NCI-H1436 treated with DMSO at 0.1 percent for 48 hours (cell line): ENCODE data around the gene ALLC.

Source experiments
- DNase-seq: peaks from one replicate; lab custom pipeline; 2025; lab: John Stamatoyannopoulos, UW

The ALLC gene

GRCh38 chr2:3639653-3640052 is 18.3 kb upstream of the ALLC start:
- DNase-seq: no peak

DNA sequence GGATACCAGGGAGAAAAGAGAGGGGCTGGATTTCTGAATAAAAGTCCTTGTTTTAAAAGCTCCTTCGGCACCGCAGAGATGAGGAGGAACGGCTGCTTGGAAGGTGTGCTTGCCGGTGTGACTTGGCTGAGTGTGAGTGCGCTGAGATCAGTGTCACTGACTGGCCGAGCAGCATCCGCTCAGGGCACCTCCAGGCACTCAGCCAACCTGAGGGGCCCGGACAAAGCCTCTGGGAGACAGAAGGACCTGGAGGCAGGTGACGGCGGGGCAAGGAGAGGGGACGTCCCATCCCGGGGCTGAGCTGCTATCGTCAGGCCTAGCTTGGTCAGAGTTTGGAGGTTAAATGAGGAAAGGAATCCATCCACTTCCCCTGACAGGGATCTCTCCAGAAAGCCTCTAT is 16.8 kb upstream of the ALLC start:
- no peak for DNase-seq

GRCh38 chr2:3641841-3642421 is 16.1 kb upstream of the ALLC start:
- no peak for DNase-seq

DNA sequence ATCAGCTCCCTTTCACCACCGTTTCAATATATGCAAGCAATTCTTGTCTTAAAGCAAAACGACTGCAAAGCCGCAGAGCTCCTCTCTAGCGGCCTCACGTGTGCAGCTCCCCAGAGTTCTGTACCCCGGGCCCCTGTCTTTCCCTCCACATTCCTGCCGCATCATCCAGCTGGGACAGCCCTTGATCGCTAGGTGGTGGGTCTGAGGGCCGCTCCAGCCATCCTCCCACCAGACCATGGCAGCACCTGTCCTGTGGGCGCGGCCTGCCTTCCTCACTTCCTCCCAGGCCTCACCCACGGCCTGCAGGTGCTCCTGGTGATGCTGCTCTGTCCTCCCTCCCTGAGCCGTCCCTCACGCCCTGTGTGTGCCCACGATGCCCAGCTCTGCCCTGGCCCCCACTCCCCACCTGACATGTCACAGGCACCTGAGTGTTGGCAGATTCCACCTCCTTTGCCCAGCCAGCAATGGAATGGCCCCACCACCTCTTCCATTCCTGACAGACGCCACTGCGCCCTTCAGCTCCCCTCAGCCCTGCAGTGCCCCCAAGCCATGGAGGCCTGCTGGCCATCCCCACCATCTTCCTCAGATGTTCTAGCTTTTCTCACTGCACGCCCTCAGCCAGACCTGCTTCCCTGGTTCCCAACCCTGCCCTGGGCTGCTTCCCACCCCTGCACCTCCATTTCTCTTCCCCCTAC is 15.3 kb upstream of the ALLC start:
- no peak for DNase-seq

DNA sequence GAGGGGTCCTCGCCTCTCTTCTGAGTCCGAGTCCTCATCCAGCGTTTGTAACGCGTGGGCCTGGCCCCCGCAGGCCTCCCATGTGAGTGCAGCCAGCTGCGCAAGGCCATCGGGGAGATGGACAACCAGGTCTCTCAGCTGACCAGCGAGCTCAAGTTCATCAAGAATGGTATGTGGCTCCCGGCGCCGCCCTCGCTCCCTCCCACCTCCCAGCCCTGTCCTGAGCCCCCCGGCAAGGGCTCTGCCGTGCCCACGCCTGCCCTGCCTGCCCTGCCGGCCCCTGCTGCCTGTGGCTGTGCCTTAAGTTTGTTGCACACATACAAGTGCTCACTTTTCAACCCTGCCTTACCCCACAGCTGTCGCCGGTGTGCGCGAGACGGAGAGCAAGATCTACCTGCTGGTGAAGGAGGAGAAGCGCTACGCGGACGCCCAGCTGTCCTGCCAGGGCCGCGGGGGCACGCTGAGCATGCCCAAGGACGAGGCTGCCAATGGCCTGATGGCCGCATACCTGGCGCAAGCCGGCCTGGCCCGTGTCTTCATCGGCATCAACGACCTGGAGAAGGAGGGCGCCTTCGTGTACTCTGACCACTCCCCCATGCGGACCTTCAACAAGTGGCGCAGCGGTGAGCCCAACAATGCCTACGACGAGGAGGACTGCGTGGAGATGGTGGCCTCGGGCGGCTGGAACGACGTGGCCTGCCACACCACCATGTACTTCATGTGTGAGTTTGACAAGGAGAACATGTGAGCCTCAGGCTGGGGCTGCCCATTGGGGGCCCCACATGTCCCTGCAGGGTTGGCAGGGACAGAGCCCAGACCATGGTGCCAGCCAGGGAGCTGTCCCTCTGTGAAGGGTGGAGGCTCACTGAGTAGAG is 14.4 kb upstream of the ALLC start:
- DNase-seq: no peak

DNA sequence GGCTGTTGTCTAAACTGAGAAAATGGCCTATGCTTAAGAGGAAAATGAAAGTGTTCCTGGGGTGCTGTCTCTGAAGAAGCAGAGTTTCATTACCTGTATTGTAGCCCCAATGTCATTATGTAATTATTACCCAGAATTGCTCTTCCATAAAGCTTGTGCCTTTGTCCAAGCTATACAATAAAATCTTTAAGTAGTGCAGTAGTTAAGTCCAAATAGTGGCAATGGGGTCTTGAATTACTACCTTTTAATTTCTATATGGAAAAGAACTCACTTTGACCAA is 13.8 kb upstream of the ALLC start:
- no peak for DNase-seq

DNA sequence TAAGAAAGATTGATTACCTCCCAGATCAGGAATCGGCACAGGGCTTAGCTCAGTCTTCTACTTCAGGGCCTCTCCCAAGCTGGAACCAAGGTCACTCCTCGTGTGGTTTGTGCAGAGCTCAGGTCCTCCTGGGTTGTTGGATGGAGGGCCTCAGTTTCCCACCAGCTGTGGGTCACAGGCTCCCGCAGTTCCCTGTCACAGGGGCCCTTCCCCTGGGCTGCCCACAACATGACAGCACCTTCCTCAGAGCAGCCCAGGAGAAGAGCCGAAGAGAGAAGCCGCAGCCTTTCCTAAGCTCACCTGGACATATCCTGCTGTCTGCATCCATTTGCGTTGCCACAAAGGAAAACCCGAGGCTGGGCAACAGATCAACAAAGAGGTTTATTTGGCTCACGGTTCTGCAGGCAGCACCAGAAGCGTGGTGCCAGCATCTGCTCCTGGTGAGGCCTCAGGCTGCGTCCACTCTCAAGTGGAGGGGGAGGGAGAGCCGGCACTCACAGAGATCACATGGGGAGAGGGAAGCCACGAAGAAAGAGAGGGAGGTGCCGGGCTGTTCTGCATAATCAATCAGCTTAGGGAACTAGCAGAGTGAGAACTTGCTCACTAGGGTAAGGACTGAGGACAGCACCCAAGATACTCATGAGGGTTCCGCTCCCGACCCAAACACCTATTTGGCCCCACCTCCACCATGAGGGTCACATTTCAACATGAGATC is 13.0 kb upstream of the ALLC start:
- DNase-seq: no peak

- DNase-seq: no peak
These were observed 12.1 kb upstream of the ALLC start for GRCh38 chr2:3645745-3646389.

GRCh38 chr2:3646446-3646845 is 11.6 kb upstream of the ALLC start:
- DNase-seq: no peak

DNA sequence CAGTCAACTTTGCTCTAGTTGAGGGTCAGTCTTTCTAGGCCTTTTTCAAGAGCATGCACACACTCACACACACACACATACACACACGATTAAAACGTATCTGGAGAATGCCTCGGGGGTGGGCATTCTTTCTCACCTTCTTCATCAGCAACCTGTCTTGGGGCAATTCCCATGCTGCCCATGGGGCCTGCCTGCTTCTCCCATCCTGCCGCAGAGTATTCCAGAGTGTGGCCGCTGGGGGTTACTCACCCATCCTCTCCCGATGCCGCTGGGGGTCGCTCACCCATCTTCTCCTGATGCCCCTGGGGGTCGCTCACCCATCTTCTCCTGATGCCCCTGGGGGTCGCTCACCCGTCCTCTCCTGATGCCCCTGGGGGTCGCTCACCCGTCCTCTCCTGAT is 10.8 kb upstream of the ALLC start:
- no peak for DNase-seq

DNA sequence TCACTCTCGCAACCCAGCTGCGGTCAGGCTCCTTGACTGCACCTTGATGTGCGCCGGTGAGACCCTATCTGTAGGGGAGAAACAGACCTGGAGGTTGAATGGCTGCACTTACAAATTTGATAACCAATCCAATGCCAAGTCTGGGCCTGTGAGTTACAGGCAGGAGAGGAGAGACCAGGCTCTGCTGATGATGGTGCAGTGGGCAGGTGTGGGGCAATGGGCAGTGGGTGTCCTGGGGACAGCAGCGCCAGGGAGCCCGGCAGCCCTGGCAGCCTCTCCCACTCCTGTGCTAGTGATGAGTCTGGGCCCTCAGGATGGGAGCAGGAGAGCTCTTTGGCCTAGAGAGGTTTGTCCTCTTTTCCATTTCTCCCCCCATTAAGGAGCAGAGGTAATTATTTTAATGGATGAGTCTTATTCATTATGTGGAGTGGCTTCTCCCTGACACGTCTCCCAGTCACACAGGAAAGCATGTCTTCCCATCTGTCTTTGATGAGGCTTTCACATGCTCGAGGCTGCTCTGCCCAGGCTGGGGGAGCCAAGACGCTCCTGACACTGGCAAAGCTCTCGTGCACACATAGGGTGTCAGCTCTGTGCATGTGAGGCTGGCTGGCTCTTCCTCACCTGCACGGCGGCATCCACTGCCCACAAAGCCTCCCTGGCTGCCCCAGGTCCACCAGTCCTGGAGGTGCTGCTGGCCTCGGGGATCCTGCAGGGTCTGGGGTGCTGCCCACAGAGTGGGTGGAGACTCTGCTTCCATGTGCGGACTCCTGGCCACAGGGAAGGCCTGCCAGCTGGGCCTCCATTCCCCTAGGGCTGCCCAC is 10.0 kb upstream of the ALLC start:
- no peak for DNase-seq

DNA sequence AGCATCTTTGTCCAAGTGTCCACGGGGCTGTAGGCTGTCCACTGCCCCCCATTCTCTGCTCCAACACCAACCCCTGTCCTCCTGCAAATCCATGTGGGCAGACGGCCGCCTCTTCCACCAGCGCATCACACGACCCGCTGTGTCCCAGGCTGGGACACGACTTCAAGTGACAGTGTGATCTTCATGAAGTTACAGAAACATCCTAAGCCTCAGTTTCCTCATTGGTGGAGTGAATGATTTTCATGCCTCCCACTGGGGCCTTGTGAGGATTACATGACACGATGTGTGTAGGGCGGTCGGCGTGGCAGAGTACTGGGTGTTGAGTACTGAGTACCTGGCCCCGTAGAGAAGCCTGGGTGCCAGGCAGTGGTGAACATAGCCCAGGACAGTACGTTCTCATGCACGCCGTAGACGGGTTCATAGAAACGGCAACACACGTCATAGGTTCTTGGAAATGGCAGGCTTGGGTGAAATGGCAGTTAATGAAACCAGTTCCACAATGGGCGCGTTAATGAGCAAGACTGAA is 9.3 kb upstream of the ALLC start:
- no peak for DNase-seq

- no peak for DNase-seq
These were observed 8.4 kb upstream of the ALLC start for GRCh38 chr2:3649581-3649980.

GRCh38 chr2:3650140-3650920 is 7.7 kb upstream of the ALLC start:
- no peak for DNase-seq

GRCh38 chr2:3651691-3652648 is 6.0 kb upstream of the ALLC start:
- peak; percentile 89 for DNase-seq

GRCh38 chr2:3652896-3653625 is 4.9 kb upstream of the ALLC start:
- no peak for DNase-seq

DNA sequence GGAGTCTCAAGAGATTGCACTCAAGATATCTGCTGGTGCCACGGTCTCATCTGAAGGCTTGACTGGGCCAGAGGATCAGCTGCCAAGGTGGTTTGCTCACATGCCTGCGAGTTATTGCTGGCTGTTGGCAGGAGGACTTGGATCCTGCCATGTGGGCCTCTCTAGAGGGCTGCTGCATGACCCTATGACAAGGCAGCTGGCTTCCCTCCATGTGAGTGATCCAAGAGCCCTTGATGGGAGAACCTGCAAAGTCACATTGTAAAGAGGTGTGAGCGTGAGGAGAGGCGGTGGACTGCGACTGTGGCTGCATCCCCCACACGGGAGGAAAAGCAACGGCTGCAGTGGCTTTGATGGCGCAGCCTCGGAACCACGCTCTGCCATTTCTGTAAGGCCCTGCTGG is 4.0 kb upstream of the ALLC start:
- no peak for DNase-seq

- DNase-seq: no peak
These were observed 3.3 kb upstream of the ALLC start for GRCh38 chr2:3654531-3655225.
